Smooth muscle cell (in vitro differentiated cells): ENCODE results near the gene SLC34A2. TPM values are rescaled to one million over a fixed set of nuclear protein-coding genes. Genes with fewer than 3 reads are reported as not detected.
"Not testable (repeated sequence)": the region's sequence is repeated elsewhere in the genome, so short reads cannot be mapped to it uniquely, and the experiment has no call there.

Experiments
- DNase-seq: peaks from one replicate; lab custom pipeline; 2025; ENCODE audit not compliant: unreplicated experiment; lab: John Stamatoyannopoulos, UW
- H2AFZ ChIP-seq: fragments of 200-600 bp; sonication (generic); 2 replicates; pipeline ENCODE4 v1.6.0; 2016; ENCODE audit warnings: antibody characterized with exemption, low read depth, mild to moderate bottlenecking
- H3F3A ChIP-seq: fragments of 200-600 bp; sonication (generic); 2 replicates; pipeline ENCODE4 v1.6.0; 2017; ENCODE audit warnings: antibody characterized with exemption, low read depth
- H3K27ac ChIP-seq: fragments of 200-600 bp; sonication (generic); 2 replicates; pipeline ENCODE4 v1.5.1; 2016; ENCODE audit warnings: low read depth, mild to moderate bottlenecking
- H3K27me3 ChIP-seq: fragments of 200-600 bp; sonication (generic); 2 replicates; pipeline ENCODE4 v1.6.1; 2016; ENCODE audit warnings: low read depth, mild to moderate bottlenecking
- H3K36me3 ChIP-seq: fragments of 200-600 bp; sonication (generic); 2 replicates; pipeline ENCODE4 v1.5.1; 2016; ENCODE audit warnings: low read depth
- H3K4me1 ChIP-seq: fragments of 200-600 bp; sonication (generic); 2 replicates; pipeline ENCODE4 v1.5.1; 2016; ENCODE audit warnings: low read depth
- H3K4me2 ChIP-seq: fragments of 200-600 bp; sonication (generic); 2 replicates; pipeline ENCODE4 v1.6.0; 2016; ENCODE audit warnings: mild to moderate bottlenecking
- H3K4me3 ChIP-seq: fragments of 200-600 bp; sonication (generic); 2 replicates; pipeline ENCODE4 v1.5.1; 2016; ENCODE audit warnings: mild to moderate bottlenecking
- H3K79me2 ChIP-seq: fragments of 200-600 bp; sonication (generic); 2 replicates; pipeline ENCODE4 v1.6.0; 2016; ENCODE audit warnings: low read depth, mild to moderate bottlenecking
- H3K9ac ChIP-seq: fragments of 200-600 bp; sonication (generic); 2 replicates; pipeline ENCODE4 v1.6.0; 2016; ENCODE audit warnings: low read depth
- H3K9me3 ChIP-seq: fragments of 200-600 bp; sonication (generic); replicated peaks from 2 replicates; pipeline ENCODE4 v1.5.1; 2016; ENCODE audit warnings: low read depth
- H4K20me1 ChIP-seq: fragments of 200-600 bp; sonication (generic); 2 replicates; pipeline ENCODE4 v1.6.0; 2016; ENCODE audit warnings: low read depth
- WGBS: methylation state at CpG from one replicate; pipeline ENCODE4 v1.1.7; 2016; ENCODE audit warnings: low lambda C conversion rate; 5-methylcytosine and 5-hydroxymethylcytosine counted together
- polyA plus RNA-seq: library from polyadenylated mRNA; unstranded; fragments of >200 nt; fragmentation: Nextera tagmentation; extraction: Ambion mirVana; gene quantifications from 2 replicates; pipeline ENCODE4 v1.2.1, GENCODE V29; 2016
- total RNA-seq: library from RNA; depleted of rRNA; stranded (reverse); fragments of >200 nt; gene quantifications from 2 replicates; pipeline ENCODE4 v1.2.3, GENCODE V29; 2014
- TF ChIP-seq, protein P1 (sequence below): fragments of 200-600 bp; sonication (generic); IDR thresholded peaks from 2 replicates; pipeline ENCODE4 v1.5.1; 2017; ENCODE audit warnings: borderline replicate concordance, mild to moderate bottlenecking, antibody characterized with exemption; ENCODE audit not compliant: insufficient read depth, poor library complexity, severe bottlenecking

Gene SLC34A2
- total and polyA plus RNA-seq, 2 experiments from 2014 or later = 0.49 TPM; not detected in 1

GRCh38 chr4:25658777-25659176, 3.1 kb downstream of the SLC34A2 start:
- Histone ChIP-seq H3K36me3 (no peaks in the 10 kb centered on the region), H3K79me2 (no peaks in the 10 kb centered on the region), H3K4me1 (peaks cover 23% of the 10 kb centered on the region), H3K9ac (no peak overlapping the region), H3K4me2 (no peak overlapping the region), H2AFZ (no peak overlapping the region), H3K27me3 (peaks cover 54% of the 10 kb centered on the region), H4K20me1 (no peaks in the 10 kb centered on the region), H3K9me3 (no peaks in the 10 kb centered on the region), H3F3A (no peaks in the 10 kb centered on the region), H3K27ac (no peak overlapping the region), H3K4me3 (no peak overlapping the region)
- TF ChIP-seq, protein P1, sequence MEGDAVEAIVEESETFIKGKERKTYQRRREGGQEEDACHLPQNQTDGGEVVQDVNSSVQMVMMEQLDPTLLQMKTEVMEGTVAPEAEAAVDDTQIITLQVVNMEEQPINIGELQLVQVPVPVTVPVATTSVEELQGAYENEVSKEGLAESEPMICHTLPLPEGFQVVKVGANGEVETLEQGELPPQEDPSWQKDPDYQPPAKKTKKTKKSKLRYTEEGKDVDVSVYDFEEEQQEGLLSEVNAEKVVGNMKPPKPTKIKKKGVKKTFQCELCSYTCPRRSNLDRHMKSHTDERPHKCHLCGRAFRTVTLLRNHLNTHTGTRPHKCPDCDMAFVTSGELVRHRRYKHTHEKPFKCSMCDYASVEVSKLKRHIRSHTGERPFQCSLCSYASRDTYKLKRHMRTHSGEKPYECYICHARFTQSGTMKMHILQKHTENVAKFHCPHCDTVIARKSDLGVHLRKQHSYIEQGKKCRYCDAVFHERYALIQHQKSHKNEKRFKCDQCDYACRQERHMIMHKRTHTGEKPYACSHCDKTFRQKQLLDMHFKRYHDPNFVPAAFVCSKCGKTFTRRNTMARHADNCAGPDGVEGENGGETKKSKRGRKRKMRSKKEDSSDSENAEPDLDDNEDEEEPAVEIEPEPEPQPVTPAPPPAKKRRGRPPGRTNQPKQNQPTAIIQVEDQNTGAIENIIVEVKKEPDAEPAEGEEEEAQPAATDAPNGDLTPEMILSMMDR = no peak
- DNase-seq = no peak
- 92% methylated on average over 3 of the region's 3 CpGs for WGBS

DNA sequence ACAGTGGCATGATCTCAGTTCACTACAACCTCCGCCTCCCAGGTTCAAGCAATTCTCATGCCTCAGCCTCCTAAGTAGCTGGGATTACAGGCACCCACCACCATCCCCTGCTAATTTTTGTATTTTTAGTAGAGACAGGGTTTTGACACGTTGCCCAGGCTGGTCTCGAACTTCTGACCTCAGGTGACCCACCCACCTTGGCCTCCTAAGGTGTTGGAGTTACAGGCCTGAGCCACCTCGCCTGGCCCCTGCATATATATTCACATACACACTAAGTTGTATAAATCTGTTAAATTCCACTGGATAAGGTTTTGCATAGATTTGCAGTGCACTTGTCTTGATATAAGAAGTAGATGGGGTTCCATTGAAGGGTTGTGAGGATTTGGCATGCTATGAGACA, 5.8 kb downstream of the SLC34A2 start:
- H3K9ac ChIP-seq, H3K4me1 ChIP-seq, H3K4me3 ChIP-seq, H3K9me3 ChIP-seq, H3K27ac ChIP-seq, H3F3A ChIP-seq, H3K4me2 ChIP-seq, H3K36me3 ChIP-seq, H2AFZ ChIP-seq, DNase-seq, H3K79me2 ChIP-seq, H4K20me1 ChIP-seq: not testable (repeated sequence)
- 84% methylated on average over 4 of the region's 4 CpGs for WGBS
- H3K27me3 ChIP-seq = peaks cover 27% of the 10 kb centered on the region

DNA sequence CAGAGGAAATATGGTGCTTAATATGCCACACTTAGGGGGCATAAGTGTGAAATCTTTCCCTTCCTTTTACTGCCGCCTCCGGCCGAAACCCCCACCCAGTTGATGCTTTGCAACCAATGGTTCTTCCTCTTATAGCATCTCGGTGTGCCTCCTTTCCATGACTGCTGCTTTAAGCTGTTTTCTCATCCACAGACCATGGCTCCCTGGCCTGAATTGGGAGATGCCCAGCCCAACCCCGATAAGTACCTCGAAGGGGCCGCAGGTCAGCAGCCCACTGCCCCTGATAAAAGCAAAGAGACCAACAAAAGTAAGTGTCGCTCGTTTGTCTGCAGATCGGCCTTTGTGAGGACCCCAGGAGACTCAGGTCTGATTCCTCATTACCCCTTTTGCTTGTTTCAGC, 6.7 kb downstream of the SLC34A2 start:
- Histone ChIP-seq H3K4me3 (no peak overlapping the region), H3K4me1 (peaks cover 7% of the 10 kb centered on the region), H2AFZ (no peak overlapping the region), H3K27me3 (peaks cover 18% of the 10 kb centered on the region), H3K9me3 (no peaks in the 10 kb centered on the region), H3K27ac (no peak overlapping the region), H4K20me1 (no peaks in the 10 kb centered on the region), H3K79me2 (no peaks in the 10 kb centered on the region), H3F3A (no peaks in the 10 kb centered on the region), H3K36me3 (no peaks in the 10 kb centered on the region), H3K4me2 (no peak overlapping the region), H3K9ac (no peak overlapping the region)
- DNase-seq = no peak
- WGBS = 91% methylated on average over 10 of the region's 10 CpGs
- TF ChIP-seq, protein P1 = no peak

- H3K4me1 ChIP-seq = peaks cover 7% of the 10 kb centered on the region
- no peak overlapping the region for H3K4me2 ChIP-seq
- no peak for DNase-seq
- TF ChIP-seq, protein P1 = no peak
- no peaks in the 10 kb centered on the region for H4K20me1 ChIP-seq
- H3F3A ChIP-seq = no peaks in the 10 kb centered on the region
- H3K9me3 ChIP-seq = no peaks in the 10 kb centered on the region
- no peak overlapping the region for H3K27ac ChIP-seq
- no peak overlapping the region for H2AFZ ChIP-seq
- H3K27me3 ChIP-seq = peaks cover 14% of the 10 kb centered on the region
- no peaks in the 10 kb centered on the region for H3K79me2 ChIP-seq
- H3K36me3 ChIP-seq = no peaks in the 10 kb centered on the region
- H3K9ac ChIP-seq = no peak overlapping the region
- H3K4me3 ChIP-seq = no peak overlapping the region
- 64% methylated on average over 8 of the region's 8 CpGs for WGBS
Observed at GRCh38 chr4:25663781-25664180, 8.1 kb downstream of the SLC34A2 start.
